ENCODE results near the gene EDC4. TPM values are rescaled to one million over a fixed set of nuclear protein-coding genes. Genes with fewer than 3 reads are reported as not detected.

The EDC4 gene
- total RNA-seq, 1 experiment from 2014 or later: 100 TPM

- TF ChIP-seq, protein P1, sequence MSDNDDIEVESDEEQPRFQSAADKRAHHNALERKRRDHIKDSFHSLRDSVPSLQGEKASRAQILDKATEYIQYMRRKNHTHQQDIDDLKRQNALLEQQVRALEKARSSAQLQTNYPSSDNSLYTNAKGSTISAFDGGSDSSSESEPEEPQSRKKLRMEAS (IDR thresholded peaks at IDR 0.05): no peak
- TF ChIP-seq JUND (IDR thresholded peaks at IDR 0.05): no peak
- TF ChIP-seq FOSL1 (IDR thresholded peaks at IDR 0.05; ENCODE audit: low read depth): no peak
- no peak for TF ChIP-seq SIN3A (IDR thresholded peaks at IDR 0.05; ENCODE audit: low read depth)
- no peak for TF ChIP-seq CTCF (IDR thresholded peaks at IDR 0.05 in 2 of 3, conservative IDR thresholded peaks at IDR 0.05 in 1 of 3; ENCODE audit: borderline replicate concordance in 1 of 3, insufficient read depth in 1 of 3, low read depth in 2 of 3, low read length in 2 of 3)
- no peak for TF ChIP-seq ZFX (IDR thresholded peaks at IDR 0.05)
- TF ChIP-seq SRF (IDR thresholded peaks at IDR 0.05; ENCODE audit: low read depth): no peak
- TF ChIP-seq EGR1 (IDR thresholded peaks at IDR 0.05; ENCODE audit: low read depth): no peak
- TF ChIP-seq RAD21 (IDR thresholded peaks at IDR 0.05; ENCODE audit: low read depth): no peak
- no peak for TF ChIP-seq TCF7L2 (IDR thresholded peaks at IDR 0.05; ENCODE audit: borderline replicate concordance, extremely low read depth, insufficient read depth, insufficient read length)
- TF ChIP-seq ELF1 (IDR thresholded peaks at IDR 0.05; ENCODE audit: borderline replicate concordance, low read depth): no peak
- no peak for TF ChIP-seq CEBPB (IDR thresholded peaks at IDR 0.05; ENCODE audit: low read depth)
- no peak for TF ChIP-seq YY1 (IDR thresholded peaks at IDR 0.05; ENCODE audit: extremely low read depth, insufficient replicate concordance, low read depth, low read length)
Observed at GRCh38 chr16:67927131-67927941, 54.5 kb downstream of the EDC4 start (continued).

DNA sequence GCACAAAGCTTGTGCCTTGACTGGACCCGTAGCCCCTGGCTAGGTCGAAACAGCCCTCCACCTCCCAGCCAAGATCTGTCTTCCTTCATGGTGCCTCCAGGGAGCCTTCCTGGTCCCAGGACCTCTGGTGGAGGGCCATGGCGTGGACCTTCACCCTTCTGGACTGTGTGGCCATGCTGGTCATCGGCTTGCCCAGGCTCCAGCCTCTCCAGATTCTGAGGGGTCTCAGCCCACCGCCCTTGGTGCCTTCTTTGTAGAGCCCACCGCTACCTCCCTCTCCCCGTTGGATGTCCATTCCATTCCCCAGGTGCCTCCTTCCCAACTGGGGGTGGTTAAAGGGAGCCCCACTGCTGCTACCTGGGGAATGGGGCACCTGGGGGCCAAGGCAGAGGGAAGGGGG lies 55.3 kb downstream of the EDC4 start:
- ChIA-PET CTCF (interaction anchor here (0.7 to 1.3 kb wide), 5 partner anchors 42 to 407 kb away, joined by 3 to 5 read pairs (median 3); no protein-coding TSS in a partner anchor), POLR2A (no interaction called here), RAD21 (ENCODE audit: low non-redundant PET in 1 of 2, low total read pairs in 2 of 2, uncharacterized antibody in 2 of 2, unreplicated experiment in 2 of 2) (no interaction called here)
- ATAC-seq (no peak), DNase-seq (ENCODE audit: low read depth, low spot score) (no peak)
- Histone ChIP-seq H3K36me3 (ENCODE audit: control insufficient read depth in 1 of 2, insufficient read depth in 2 of 2, low read length in 2 of 2) (no peaks in the 10 kb centered on the region; a peak in 2 of 4 replicates), H2AFZ (ENCODE audit: low read depth, low read length, poor library complexity, severe bottlenecking) (no peak overlapping the region), H3K9me3 (ENCODE audit: control insufficient read depth in 1 of 2, insufficient read depth in 1 of 2, low read depth in 1 of 2, low read length in 2 of 2) (no peaks in the 10 kb centered on the region), H4K20me1 (ENCODE audit: insufficient read depth) (no peaks in the 10 kb centered on the region), H3K27me3 (ENCODE audit: insufficient read depth, low read length) (no peaks in the 10 kb centered on the region), H3K27ac (ENCODE audit: low read depth, low read length) (no peak overlapping the region), H3K4me1 (ENCODE audit: control insufficient read depth in 1 of 2, insufficient read depth in 2 of 2, low read length in 2 of 2) (no peaks in the 10 kb centered on the region), H3K79me2 (ENCODE audit: insufficient read depth, low read length) (no peaks in the 10 kb centered on the region), H3K9me2 (ENCODE audit: insufficient read depth) (no peaks in the 10 kb centered on the region), H3K4me3 (replicated peaks in 1 of 2; ENCODE audit: low read depth in 1 of 2, low read length in 2 of 2) (no peak overlapping the region), H3K4me2 (ENCODE audit: low read length) (no peak overlapping the region), H3K9ac (ENCODE audit: low read length) (no peak overlapping the region)
- intact Hi-C loops (cut with micrococcal nuclease): loop anchor here (1.0 kb wide), 2 partner anchors 45 to 256 kb away; no protein-coding TSS in a partner anchor
- BruUV-seq (replicated peaks): no TSS peak
- TF ChIP-seq EGR1 (IDR thresholded peaks at IDR 0.05; ENCODE audit: low read depth) (no peak), SIN3A (IDR thresholded peaks at IDR 0.05; ENCODE audit: low read depth) (no peak), FOSL1 (IDR thresholded peaks at IDR 0.05; ENCODE audit: low read depth) (no peak), TCF7L2 (IDR thresholded peaks at IDR 0.05; ENCODE audit: borderline replicate concordance, extremely low read depth, insufficient read depth, insufficient read length) (no peak), CEBPB (IDR thresholded peaks at IDR 0.05; ENCODE audit: low read depth) (no peak), POLR2A (IDR thresholded peaks at IDR 0.05; ENCODE audit: borderline replicate concordance, extremely low read depth, insufficient read depth, insufficient read length) (no peak), RAD21 (IDR thresholded peaks at IDR 0.05; ENCODE audit: low read depth) (no peak), ELF1 (IDR thresholded peaks at IDR 0.05; ENCODE audit: borderline replicate concordance, low read depth) (no peak), CBX3 (IDR thresholded peaks at IDR 0.05; ENCODE audit: low read depth) (no peak), SRF (IDR thresholded peaks at IDR 0.05; ENCODE audit: low read depth) (no peak), ZFX (IDR thresholded peaks at IDR 0.05) (no peak), POLR2AphosphoS5 (IDR thresholded peaks at IDR 0.05; ENCODE audit: low read depth, low read length) (no peak), EZH2phosphoT487 (IDR thresholded peaks at IDR 0.05; ENCODE audit: borderline replicate concordance) (no peak), JUND (IDR thresholded peaks at IDR 0.05) (no peak), CTCF (IDR thresholded peaks at IDR 0.05 in 2 of 3, conservative IDR thresholded peaks at IDR 0.05 in 1 of 3; ENCODE audit: borderline replicate concordance in 1 of 3, insufficient read depth in 1 of 3, low read depth in 2 of 3, low read length in 2 of 3) (no peak)
- TF ChIP-seq, protein P1 (IDR thresholded peaks at IDR 0.05): no peak
- TF ChIP-seq, protein P2, sequence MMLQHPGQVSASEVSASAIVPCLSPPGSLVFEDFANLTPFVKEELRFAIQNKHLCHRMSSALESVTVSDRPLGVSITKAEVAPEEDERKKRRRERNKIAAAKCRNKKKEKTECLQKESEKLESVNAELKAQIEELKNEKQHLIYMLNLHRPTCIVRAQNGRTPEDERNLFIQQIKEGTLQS (IDR thresholded peaks at IDR 0.05): no peak
